Caco-2 (cell line): ENCODE results near the gene RPL22. TPM values are rescaled to one million over a fixed set of nuclear protein-coding genes. Genes with fewer than 3 reads are reported as not detected.

Source experiments
- BruUV-seq: library from RNA; stranded (reverse); fragments of 400-500 nt; replicated peaks from 2 replicates; lab custom pipeline; 2021; lab: Mats Ljungman, UMichigan
- CTCF ChIA-PET: fragments of 300-600 bp; sonication (Branson Sonifier 250); formaldehyde crosslinking; loops from one replicate; lab custom pipeline; 2022; ENCODE audit warnings: antibody characterized with exemption; lab: Charles Lee
- POLR2A ChIA-PET: fragments of 300-600 bp; sonication (Branson Sonifier 250); formaldehyde crosslinking; loops from one replicate; lab custom pipeline; 2022; ENCODE audit warnings: antibody characterized with exemption; lab: Charles Lee
- DNase-seq, 2 experiments: peaks; one replicate each; pipeline versions ENCODE4 v3.0.0 to v3.0.0-alpha.2; 2020 to 2022
- H3K27me3 ChIP-seq: replicated peaks from 2 replicates; pipeline ENCODE4 v1.6.0; 2011; ENCODE audit warnings: low read length; ENCODE audit not compliant: control insufficient read depth, insufficient read depth
- H3K36me3 ChIP-seq: 2 replicates; pipeline ENCODE4 v1.5.1; 2011; ENCODE audit warnings: low read length; ENCODE audit not compliant: control insufficient read depth, insufficient read depth
- H3K4me1 ChIP-seq: fragments of 250-450 bp; sonication (Bioruptor Pico); 2 replicates; pipeline ENCODE4 v1.5.1; 2020; ENCODE audit warnings: mild to moderate bottlenecking
- H3K4me3 ChIP-seq: 2 replicates; pipeline ENCODE4 v1.5.1; 2011; ENCODE audit warnings: low read depth, mild to moderate bottlenecking, control low read depth, low read length
- H3K9me3 ChIP-seq: fragments of 250-450 bp; sonication (Bioruptor Pico); 2 replicates; pipeline ENCODE4 v1.5.1; 2020; ENCODE audit warnings: mild to moderate bottlenecking, moderate library complexity
- H3K27ac Mint-ChIP-seq: one replicate; pipeline ENCODE4 v1.8.0; 2022; ENCODE audit warnings: mixed read lengths; ENCODE audit not compliant: unreplicated experiment
- H3K27me3 Mint-ChIP-seq: one replicate; pipeline ENCODE4 v1.8.0; 2022; ENCODE audit warnings: mixed read lengths; ENCODE audit not compliant: insufficient read depth, unreplicated experiment
- H3K36me3 Mint-ChIP-seq: one replicate; pipeline ENCODE4 v1.8.0; 2022; ENCODE audit warnings: mild to moderate bottlenecking, mixed read lengths; ENCODE audit not compliant: insufficient read depth, unreplicated experiment
- H3K4me1 Mint-ChIP-seq: one replicate; pipeline ENCODE4 v1.8.0; 2022; ENCODE audit warnings: low read depth, mixed read lengths; ENCODE audit not compliant: unreplicated experiment
- H3K4me3 Mint-ChIP-seq: one replicate; pipeline ENCODE4 v1.8.0; 2022; ENCODE audit warnings: mild to moderate bottlenecking, moderate library complexity, mixed read lengths; ENCODE audit not compliant: unreplicated experiment
- H3K9me3 Mint-ChIP-seq: one replicate; pipeline ENCODE4 v1.8.0; 2022; ENCODE audit warnings: mixed read lengths; ENCODE audit not compliant: unreplicated experiment
- intact Hi-C: fragments of 100-400 bp; cut with micrococcal nuclease; formaldehyde crosslinking; loops from one replicate; pipeline ENCODE4 v1.10.0; 2022; ENCODE audit not compliant: unreplicated experiment
- total RNA-seq: library from RNA; stranded (reverse); gene quantifications from 2 replicates; pipeline ENCODE4 v1.2.3, GENCODE V29; 2022
- TF ChIP-seq, protein P1 (sequence below), 2 experiments: fragments of 200-600 bp in 1 of 2; IDR thresholded peaks; 1 replicate in 1 of 2; 2 replicates in 1 of 2; pipeline versions ENCODE4 v1.5.1 to v1.8.0; 2011 to 2022; ENCODE audit warnings: antibody characterized with exemption in 1 of 2, control low read depth in 1 of 2, inconsistent platforms in 1 of 2, low read depth in 1 of 2, low read length in 1 of 2, mild to moderate bottlenecking in 1 of 2, moderate library complexity in 1 of 2; ENCODE audit not compliant: insufficient read depth in 1 of 2, severe bottlenecking in 1 of 2, unreplicated experiment in 1 of 2

RPL22 gene
- total RNA-seq, 1 experiment from 2014 or later, result 406 TPM

DNA sequence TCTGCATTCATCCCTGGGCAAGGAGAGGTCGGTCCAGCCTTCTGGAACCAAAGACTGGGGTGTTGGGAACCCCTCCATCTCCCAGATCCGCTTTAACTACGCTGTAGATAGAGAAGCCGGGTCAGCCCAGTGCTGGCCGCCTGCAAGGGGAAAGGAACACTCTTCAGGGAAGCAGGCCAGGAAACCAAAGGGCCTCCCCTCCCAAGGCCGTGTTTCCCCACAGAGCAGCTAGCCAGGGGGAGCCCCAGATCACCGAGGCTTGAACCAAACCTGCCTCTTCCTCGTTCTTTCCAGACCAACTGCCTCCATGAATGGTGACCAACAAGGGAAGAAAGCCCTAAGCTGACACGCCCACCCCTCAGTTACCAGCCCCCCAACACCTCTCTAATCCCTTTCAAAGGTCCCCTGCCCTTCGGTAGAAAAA, 18.0 kb downstream of the RPL22 start:
- TF ChIP-seq, protein P1, sequence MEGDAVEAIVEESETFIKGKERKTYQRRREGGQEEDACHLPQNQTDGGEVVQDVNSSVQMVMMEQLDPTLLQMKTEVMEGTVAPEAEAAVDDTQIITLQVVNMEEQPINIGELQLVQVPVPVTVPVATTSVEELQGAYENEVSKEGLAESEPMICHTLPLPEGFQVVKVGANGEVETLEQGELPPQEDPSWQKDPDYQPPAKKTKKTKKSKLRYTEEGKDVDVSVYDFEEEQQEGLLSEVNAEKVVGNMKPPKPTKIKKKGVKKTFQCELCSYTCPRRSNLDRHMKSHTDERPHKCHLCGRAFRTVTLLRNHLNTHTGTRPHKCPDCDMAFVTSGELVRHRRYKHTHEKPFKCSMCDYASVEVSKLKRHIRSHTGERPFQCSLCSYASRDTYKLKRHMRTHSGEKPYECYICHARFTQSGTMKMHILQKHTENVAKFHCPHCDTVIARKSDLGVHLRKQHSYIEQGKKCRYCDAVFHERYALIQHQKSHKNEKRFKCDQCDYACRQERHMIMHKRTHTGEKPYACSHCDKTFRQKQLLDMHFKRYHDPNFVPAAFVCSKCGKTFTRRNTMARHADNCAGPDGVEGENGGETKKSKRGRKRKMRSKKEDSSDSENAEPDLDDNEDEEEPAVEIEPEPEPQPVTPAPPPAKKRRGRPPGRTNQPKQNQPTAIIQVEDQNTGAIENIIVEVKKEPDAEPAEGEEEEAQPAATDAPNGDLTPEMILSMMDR (IDR thresholded peaks at IDR 0.05; ENCODE audit: insufficient read depth in 1 of 2, low read depth in 1 of 2, low read length in 1 of 2, severe bottlenecking in 1 of 2, unreplicated experiment in 1 of 2), result no peak
- H3K4me1 Mint-ChIP-seq, result no peaks in the 10 kb centered on the region
- H3K36me3 Mint-ChIP-seq, result peaks cover 49% of the 10 kb centered on the region
- no TSS peak for BruUV-seq
- ChIA-PET POLR2A (no interaction called here), CTCF (no interaction called here)
- H3K27me3 Mint-ChIP-seq, result peaks cover 5% of the 10 kb centered on the region
- Histone ChIP-seq H3K9me3 (no peaks in the 10 kb centered on the region), H3K27me3 (no peaks in the 10 kb centered on the region), H3K4me3 (no peak overlapping the region), H3K4me1 (0 out of 2 replicates have a peak, but pooled peaks cover 4% of the 10 kb centered on the region), H3K36me3 (no peaks in the 10 kb centered on the region)
- DNase-seq, result no peak
- H3K9me3 Mint-ChIP-seq, result no peaks in the 10 kb centered on the region
- peak overlapping the region; percentile 59 for H3K4me3 Mint-ChIP-seq
- H3K27ac Mint-ChIP-seq, result no peak overlapping the region
- intact Hi-C loops, result no loop called here

DNA sequence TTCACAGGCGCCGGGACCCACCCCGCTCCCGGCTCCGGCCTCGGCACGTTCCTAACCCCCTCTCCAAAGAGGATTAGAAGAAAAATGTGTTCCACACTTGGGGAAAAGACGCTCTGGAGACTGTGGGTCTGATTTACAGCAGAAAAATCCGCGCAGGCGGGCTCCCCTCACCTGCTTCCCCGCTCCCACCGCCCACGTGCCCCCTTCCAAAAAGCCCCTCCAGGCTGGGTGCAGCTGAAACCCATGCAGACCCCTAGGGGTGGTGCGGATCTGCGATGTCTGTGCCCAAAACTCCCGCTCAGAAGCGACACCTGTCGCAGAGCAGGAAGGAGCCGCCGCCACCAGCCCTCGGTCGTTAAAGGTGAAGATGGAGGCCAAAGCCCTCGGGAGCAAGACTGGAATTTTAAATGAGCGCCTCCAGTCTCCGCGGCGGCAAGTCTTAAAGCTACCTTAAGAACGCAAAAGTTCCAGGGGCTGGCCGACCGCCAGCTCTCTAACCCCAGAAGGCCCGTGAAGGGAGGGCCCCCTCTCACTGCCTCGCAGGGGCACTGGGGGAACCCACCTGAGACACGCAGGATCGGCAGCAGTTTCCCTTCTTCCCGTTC, 18.6 kb downstream of the RPL22 start:
- no peak overlapping the region for H3K27ac Mint-ChIP-seq
- H3K27me3 Mint-ChIP-seq, result peaks cover 5% of the 10 kb centered on the region
- BruUV-seq, result no TSS peak
- Histone ChIP-seq H3K27me3 (no peaks in the 10 kb centered on the region), H3K4me3 (no peak overlapping the region), H3K4me1 (0 out of 2 replicates have a peak, but pooled peaks cover 4% of the 10 kb centered on the region), H3K36me3 (no peaks in the 10 kb centered on the region), H3K9me3 (no peaks in the 10 kb centered on the region)
- no peaks in the 10 kb centered on the region for H3K9me3 Mint-ChIP-seq
- intact Hi-C loops, result no loop called here
- CTCF ChIA-PET, result no interaction called here
- H3K4me3 Mint-ChIP-seq, result peak overlapping the region; percentile 59
- DNase-seq, result no peak
- POLR2A ChIA-PET, result no interaction called here
- no peaks in the 10 kb centered on the region for H3K4me1 Mint-ChIP-seq
- TF ChIP-seq, protein P1 (IDR thresholded peaks at IDR 0.05; ENCODE audit: insufficient read depth in 1 of 2, low read depth in 1 of 2, low read length in 1 of 2, severe bottlenecking in 1 of 2, unreplicated experiment in 1 of 2), result no peak
- H3K36me3 Mint-ChIP-seq, result peaks cover 44% of the 10 kb centered on the region

DNA sequence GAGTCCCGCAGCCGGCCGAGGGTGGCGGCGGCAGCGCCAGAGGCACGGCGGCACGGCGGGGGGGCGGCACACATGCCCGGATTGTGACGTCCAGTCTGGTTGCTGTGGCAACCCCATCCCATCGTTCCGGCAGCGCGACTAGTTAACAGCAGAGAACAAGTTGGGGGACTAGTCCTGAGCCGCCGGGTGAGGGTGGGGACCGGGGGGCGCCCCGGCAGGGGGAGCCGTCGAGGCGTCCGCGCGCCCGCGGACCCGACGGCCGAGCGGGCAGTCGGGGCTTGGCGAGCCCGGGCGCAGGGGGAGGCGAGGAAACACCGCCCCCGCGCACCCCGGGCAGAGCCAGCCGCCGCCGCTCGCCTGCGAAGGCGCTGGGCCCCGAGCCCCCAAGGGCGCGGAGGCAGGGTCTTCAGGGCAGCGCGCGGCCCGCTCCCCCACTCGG, 19.1 kb downstream of the RPL22 start, which contains the start of gene CHD5:
Gene CHD5 (minus strand): TSS at position 54 of the 439 bp plus-strand sequence. CDS start 298 bp downstream, outside the sequence.
- Histone ChIP-seq H3K4me1 (0 out of 2 replicates have a peak, but pooled peaks cover 4% of the 10 kb centered on the region), H3K36me3 (no peaks in the 10 kb centered on the region), H3K4me3 (peak within 1 kb of the TSS; percentile 28), H3K27me3 (no peaks in the 10 kb centered on the region), H3K9me3 (no peaks in the 10 kb centered on the region)
- no peak within 1 kb of the TSS for H3K27ac Mint-ChIP-seq
- BruUV-seq, result no TSS peak
- peaks cover 40% of the 10 kb centered on the region for H3K36me3 Mint-ChIP-seq
- DNase-seq, result no peak
- TF ChIP-seq, protein P1 (IDR thresholded peaks at IDR 0.05; ENCODE audit: insufficient read depth in 1 of 2, low read depth in 1 of 2, low read length in 1 of 2, severe bottlenecking in 1 of 2, unreplicated experiment in 1 of 2), result no peak
- ChIA-PET POLR2A (no interaction called here), CTCF (no interaction called here)
- intact Hi-C loops, result no loop called here
- no peaks in the 10 kb centered on the region for H3K4me1 Mint-ChIP-seq
- H3K4me3 Mint-ChIP-seq, result peak within 1 kb of the TSS; percentile 59
- peaks cover 5% of the 10 kb centered on the region for H3K27me3 Mint-ChIP-seq
- H3K9me3 Mint-ChIP-seq, result no peaks in the 10 kb centered on the region
